ENCODE measurements around the gene FBXL16.

GRCh38 chr16:672371-672770, 33.2 kb downstream of the FBXL16 start:
- TF ChIP-seq CTCF (IDR thresholded peaks at IDR 0.05; ENCODE audit: poor library complexity) (no peak), EZH2 (IDR thresholded peaks at IDR 0.05; ENCODE audit: borderline replicate concordance) (no peak)
